Left lung (tissue), 10 donors: ENCODE measurements around the gene HOXC12. TPM values are rescaled to one million over a fixed set of nuclear protein-coding genes. Genes with fewer than 3 reads are reported as not detected.

Experiments
- ATAC-seq: fragments of 200-7000 bp; cut with Tn5 transposase; one replicate; pipeline ENCODE4 v1.9.1; 2020; ENCODE audit warnings: moderate library complexity
- DNase-seq, 4 donors: peaks; one replicate each; pipeline ENCODE4 v3.0.0-alpha.2; 2013 to 2020
- H3K27ac ChIP-seq, 2 donors: fragments of 200-600 bp; sonication (generic) in 1 of 2; one replicate each; pipeline versions ENCODE4 v1.5.0 to v1.8.0; 2020 to 2021
- H3K27me3 ChIP-seq, 2 donors: fragments of 200-600 bp; sonication (generic) in 1 of 2; one replicate each; pipeline versions ENCODE4 v1.5.0 to v1.8.0; 2020 to 2021
- H3K36me3 ChIP-seq, 2 donors: fragments of 200-600 bp; sonication (generic) in 1 of 2; one replicate each; pipeline versions ENCODE4 v1.5.0 to v1.8.0; 2020 to 2021
- H3K4me1 ChIP-seq, 2 donors: fragments of 200-600 bp; one replicate each; pipeline ENCODE4 v1.8.0; 2021
- H3K4me3 ChIP-seq, 2 donors: fragments of 200-600 bp; sonication (generic) in 1 of 2; one replicate each; pipeline versions ENCODE4 v1.5.0 to v1.8.0; 2020 to 2021; ENCODE audit warnings: mild to moderate bottlenecking in 1 of 2
- H3K9me3 ChIP-seq, 2 donors: fragments of 200-600 bp; sonication (generic) in 1 of 2; one replicate each; pipeline versions ENCODE4 v1.5.0 to v1.8.0; 2020 to 2021
- intact Hi-C, 2 donors: fragments of 100-400 bp; cut with DNase I; formaldehyde crosslinking; loops; one replicate each; pipeline versions ENCODE4 v1.11.2 to v1.14.2; 2022
- polyA plus RNA-seq, 6 donors: library from polyadenylated mRNA; unstranded; fragments of 120-200 nt; gene quantifications; one replicate each; pipeline ENCODE4 v1.2.1, GENCODE V29; 2013; ENCODE audit not compliant: insufficient read length in 6 of 6
- total RNA-seq, 2 donors: library from RNA; stranded (reverse); fragmentation: NEBNext Ultra II Directional; extraction: Animal tissue kit (Norgen Biotek cat#: 25700); gene quantifications; one replicate each; pipeline ENCODE4 v1.2.1, GENCODE V29; 2021
- TF ChIP-seq, protein P1 (sequence below), 2 donors: fragments of 200-600 bp; sonication (generic) in 1 of 2; IDR thresholded peaks; one replicate each; pipeline versions ENCODE4 v1.5.0 to v1.8.0; 2021; ENCODE audit warnings: antibody characterized with exemption in 2 of 2
- donor health status: DM: no; HTN: yes; CAD: no.
- donor health status: DM: no; HTN: no; CAD: no.

The HOXC12 gene
- total and polyA plus RNA-seq, 8 donors = not detected

DNA sequence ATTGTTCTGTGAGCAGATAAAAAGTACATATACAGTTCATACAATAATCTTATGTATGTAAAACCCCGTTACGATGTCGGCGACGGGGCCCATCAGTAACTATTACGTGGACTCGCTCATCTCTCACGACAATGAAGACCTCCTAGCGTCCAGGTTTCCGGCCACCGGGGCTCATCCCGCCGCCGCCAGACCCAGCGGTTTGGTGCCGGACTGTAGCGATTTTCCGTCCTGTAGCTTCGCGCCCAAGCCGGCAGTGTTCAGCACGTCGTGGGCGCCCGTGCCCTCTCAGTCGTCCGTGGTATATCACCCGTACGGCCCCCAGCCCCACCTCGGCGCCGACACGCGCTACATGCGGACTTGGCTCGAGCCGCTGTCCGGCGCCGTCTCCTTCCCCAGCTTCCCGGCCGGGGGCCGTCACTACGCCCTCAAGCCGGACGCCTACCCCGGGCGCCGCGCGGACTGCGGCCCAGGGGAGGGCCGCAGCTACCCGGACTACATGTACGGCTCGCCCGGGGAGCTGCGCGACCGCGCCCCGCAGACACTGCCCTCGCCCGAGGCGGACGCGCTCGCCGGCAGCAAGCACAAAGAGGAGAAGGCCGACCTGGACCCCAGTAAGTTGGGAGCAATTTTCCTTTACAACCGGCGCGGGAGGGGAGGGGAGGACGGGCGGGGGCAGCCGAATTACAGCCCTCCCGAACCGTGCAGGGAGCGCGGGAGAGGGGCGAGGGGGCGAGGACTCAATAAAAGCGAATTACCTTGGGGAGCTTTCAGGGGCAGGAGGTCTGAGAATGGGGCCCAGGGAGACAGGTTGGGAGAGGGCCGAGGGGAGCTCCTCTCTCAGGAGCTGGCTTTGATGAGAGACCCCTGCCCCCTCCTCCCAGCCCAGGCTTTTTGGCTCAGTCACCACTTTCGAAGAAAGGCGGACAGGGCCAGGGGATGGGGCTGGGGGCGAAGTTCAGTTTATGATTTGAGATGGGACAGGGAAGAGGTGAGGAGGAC, 45.7 kb downstream of the HOXC12 start, which contains the start of gene HOXC9:
Gene HOXC9, plus strand, starts transcription at position 46 of the 999 bp plus-strand sequence. Its CDS starts 28 bp downstream, at position 74.
- H3K4me3 ChIP-seq = peak within 1 kb of the TSS in 1 of 2 donors; percentile 17
- peak; percentile 14 for ATAC-seq
- DNase-seq = no peak
- TF ChIP-seq, protein P1, sequence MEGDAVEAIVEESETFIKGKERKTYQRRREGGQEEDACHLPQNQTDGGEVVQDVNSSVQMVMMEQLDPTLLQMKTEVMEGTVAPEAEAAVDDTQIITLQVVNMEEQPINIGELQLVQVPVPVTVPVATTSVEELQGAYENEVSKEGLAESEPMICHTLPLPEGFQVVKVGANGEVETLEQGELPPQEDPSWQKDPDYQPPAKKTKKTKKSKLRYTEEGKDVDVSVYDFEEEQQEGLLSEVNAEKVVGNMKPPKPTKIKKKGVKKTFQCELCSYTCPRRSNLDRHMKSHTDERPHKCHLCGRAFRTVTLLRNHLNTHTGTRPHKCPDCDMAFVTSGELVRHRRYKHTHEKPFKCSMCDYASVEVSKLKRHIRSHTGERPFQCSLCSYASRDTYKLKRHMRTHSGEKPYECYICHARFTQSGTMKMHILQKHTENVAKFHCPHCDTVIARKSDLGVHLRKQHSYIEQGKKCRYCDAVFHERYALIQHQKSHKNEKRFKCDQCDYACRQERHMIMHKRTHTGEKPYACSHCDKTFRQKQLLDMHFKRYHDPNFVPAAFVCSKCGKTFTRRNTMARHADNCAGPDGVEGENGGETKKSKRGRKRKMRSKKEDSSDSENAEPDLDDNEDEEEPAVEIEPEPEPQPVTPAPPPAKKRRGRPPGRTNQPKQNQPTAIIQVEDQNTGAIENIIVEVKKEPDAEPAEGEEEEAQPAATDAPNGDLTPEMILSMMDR (IDR thresholded peaks at IDR 0.05) = no peak
- H3K27me3 ChIP-seq = peaks cover 99 to 100% of the 10 kb centered on the region in 2 donors
- H3K36me3 ChIP-seq = no peaks in the 10 kb centered on the region
- H3K27ac ChIP-seq = no peak within 1 kb of the TSS
- no peaks in the 10 kb centered on the region for H3K9me3 ChIP-seq
- H3K4me1 ChIP-seq = peaks cover 8 to 18% of the 10 kb centered on the region in 2 donors
- intact Hi-C loops = loop anchor here in 1 of 2 donors (10.0 kb wide), 1 partner anchor 194 kb away; no protein-coding TSS in a partner anchor

DNA sequence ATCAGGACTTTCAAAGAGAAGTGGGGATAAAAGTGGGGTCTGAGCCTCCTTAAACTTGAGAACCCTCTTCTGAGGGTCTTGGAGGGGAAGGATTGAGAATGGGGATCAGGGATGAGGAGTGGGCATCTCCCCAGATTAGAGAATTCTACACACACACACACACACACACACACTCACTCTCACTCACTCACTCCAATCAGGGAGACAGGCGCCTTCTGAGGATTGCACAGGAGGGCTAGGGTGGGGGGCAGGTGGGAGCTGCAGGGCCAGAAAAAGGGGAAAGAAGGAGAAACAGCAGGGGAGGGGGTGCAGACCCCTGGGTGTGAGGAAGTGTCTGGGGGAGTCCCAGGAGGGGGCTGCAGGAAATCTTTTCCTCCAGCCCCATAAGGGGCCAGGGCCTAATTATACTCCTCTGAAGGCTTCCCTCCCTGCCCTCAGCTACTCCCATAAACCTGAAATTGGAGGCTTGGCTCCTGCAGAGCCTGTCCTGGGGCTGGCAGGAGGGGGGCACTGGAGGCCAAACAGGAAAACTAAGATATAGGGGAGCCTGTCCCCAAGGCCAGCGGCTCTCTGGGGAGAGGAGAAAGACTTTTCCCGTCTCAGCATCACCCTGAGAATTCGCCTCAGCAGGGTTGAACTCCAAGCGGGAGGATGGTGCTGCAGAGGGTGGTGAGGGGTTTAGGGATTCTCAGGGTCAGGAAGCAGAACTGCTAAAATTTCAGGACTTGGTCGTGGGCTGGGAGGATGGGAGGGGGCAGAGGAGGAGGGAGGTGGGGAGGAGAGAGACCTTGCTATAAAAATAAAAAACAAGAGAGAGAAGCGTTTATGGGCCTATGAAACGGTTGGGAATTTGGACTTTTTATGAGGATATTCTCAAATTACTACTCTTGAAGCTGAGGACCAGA, 46.8 kb downstream of the HOXC12 start:
- Histone ChIP-seq H3K27ac (no peak overlapping the region), H3K27me3 (peaks cover 98 to 100% of the 10 kb centered on the region in 2 donors), H3K4me3 (no peak overlapping the region), H3K4me1 (peaks cover 11 to 18% of the 10 kb centered on the region in 2 donors), H3K36me3 (no peaks in the 10 kb centered on the region), H3K9me3 (no peaks in the 10 kb centered on the region)
- intact Hi-C loops = loop anchor here in 1 of 2 donors (10.0 kb wide), 1 partner anchor 193 kb away; no protein-coding TSS in a partner anchor
- TF ChIP-seq, protein P1 (IDR thresholded peaks at IDR 0.05) = no peak
- ATAC-seq (no peak), DNase-seq (no peak)

DNA sequence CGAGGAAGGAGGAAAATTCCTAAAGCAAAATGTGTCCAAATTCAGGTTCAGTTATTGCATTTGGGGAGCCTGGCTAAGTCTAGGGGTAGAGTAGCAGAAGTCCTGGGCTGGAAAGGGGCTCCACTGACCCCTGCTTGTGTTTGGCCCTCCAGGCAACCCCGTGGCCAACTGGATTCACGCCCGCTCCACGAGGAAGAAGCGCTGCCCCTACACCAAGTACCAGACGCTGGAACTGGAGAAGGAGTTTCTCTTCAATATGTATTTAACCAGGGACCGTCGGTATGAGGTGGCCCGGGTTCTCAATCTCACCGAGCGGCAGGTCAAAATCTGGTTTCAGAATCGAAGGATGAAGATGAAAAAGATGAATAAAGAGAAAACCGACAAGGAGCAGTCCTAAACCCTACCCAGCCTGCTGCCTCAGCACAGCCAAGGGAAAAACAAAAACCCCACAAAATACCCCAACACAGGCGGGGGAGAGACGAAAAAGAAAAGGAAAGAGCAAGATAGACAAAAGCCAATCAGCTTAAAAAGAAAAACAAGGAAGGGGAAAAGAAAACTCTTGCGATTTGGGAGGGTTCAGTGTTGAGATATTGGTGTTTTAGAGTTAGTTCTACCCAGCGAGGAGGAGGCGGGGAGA, 47.7 kb downstream of the HOXC12 start:
- H3K27me3 ChIP-seq = peaks cover 98 to 100% of the 10 kb centered on the region in 2 donors
- TF ChIP-seq, protein P1 (IDR thresholded peaks at IDR 0.05) = no peak
- H3K36me3 ChIP-seq = no peaks in the 10 kb centered on the region
- ATAC-seq (no peak), DNase-seq (no peak)
- H3K27ac ChIP-seq = no peak overlapping the region
- no peak overlapping the region for H3K4me3 ChIP-seq
- no peaks in the 10 kb centered on the region for H3K9me3 ChIP-seq
- peaks cover 11 to 23% of the 10 kb centered on the region in 2 donors for H3K4me1 ChIP-seq
- intact Hi-C loops = loop anchor here in 1 of 2 donors (10.0 kb wide), 1 partner anchor 192 kb away; no protein-coding TSS in a partner anchor

DNA sequence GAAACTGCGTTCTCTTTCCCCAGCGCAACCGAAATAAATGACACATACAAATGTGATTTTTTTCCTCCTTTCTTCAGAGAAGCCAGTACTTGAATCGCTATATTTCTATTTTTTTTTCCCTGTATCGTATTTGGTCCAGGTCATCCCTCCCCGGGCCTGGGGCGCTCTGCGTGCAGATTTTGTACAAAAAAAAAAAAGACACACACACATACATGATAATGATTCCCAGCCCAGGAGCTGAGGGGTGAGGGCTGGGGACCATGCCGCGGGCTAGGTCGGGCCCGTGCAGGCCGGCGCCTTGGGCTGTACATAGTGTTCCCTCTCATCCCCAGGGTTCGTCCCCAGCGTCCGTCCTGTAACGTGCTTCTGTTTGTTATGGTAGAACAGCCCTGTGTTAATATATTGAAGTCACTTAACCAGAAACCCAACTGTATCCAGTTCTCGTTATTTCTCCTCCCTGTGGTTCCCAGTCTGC, 48.2 kb downstream of the HOXC12 start:
- TF ChIP-seq, protein P1 (IDR thresholded peaks at IDR 0.05) = no peak
- H3K4me3 ChIP-seq = no peak overlapping the region
- no peaks in the 10 kb centered on the region for H3K36me3 ChIP-seq
- no peak for DNase-seq
- H3K27me3 ChIP-seq = peaks cover 98 to 100% of the 10 kb centered on the region in 2 donors
- no peak overlapping the region for H3K27ac ChIP-seq
- intact Hi-C loops = loop anchor here in 1 of 2 donors (10.0 kb wide), 1 partner anchor 192 kb away; no protein-coding TSS in a partner anchor
- H3K4me1 ChIP-seq = peaks cover 11 to 23% of the 10 kb centered on the region in 2 donors
- no peaks in the 10 kb centered on the region for H3K9me3 ChIP-seq
- ATAC-seq = no peak
